Keratinocyte (primary cell): Measurements from ENCODE around the gene RGS9. TPM values are rescaled to one million over a fixed set of nuclear protein-coding genes. Genes with fewer than 3 reads are reported as not detected.

Source experiments
- DNase-seq: peaks from one replicate; pipeline ENCODE4 v3.0.0-alpha.2; 2011; ENCODE audit warnings: low read depth, missing footprints, low spot score
- FAIRE-seq: peaks from 2 replicates; lab custom pipeline; 2011; peaks lifted over from hg19 to GRCh38; lab: Jason Lieb, UNC
- H2AFZ ChIP-seq: 2 replicates; pipeline ENCODE4 v1.6.0; 2012; ENCODE audit warnings: low read length, control low read depth, inconsistent platforms; ENCODE audit not compliant: control insufficient read depth
- H3K27ac ChIP-seq: 2 replicates; pipeline ENCODE4 v1.5.1; 2011; ENCODE audit warnings: low read length; ENCODE audit not compliant: control insufficient read depth, insufficient read depth
- H3K27me3 ChIP-seq: 3 replicates; pipeline ENCODE4 v1.6.0; 2011; ENCODE audit warnings: low read length; ENCODE audit not compliant: control insufficient read depth, insufficient read depth; ENCODE audit errors: extremely low read depth
- H3K36me3 ChIP-seq, 2 experiments: 2 replicates in 1 of 2; 3 replicates in 1 of 2; pipeline ENCODE4 v1.5.1; 2011; ENCODE audit warnings: low read length in 2 of 2, mild to moderate bottlenecking in 1 of 2; ENCODE audit not compliant: control insufficient read depth in 2 of 2, insufficient read depth in 2 of 2; ENCODE audit errors: extremely low read depth in 1 of 2
- H3K4me1 ChIP-seq: 3 replicates; pipeline ENCODE4 v1.5.1; 2011; ENCODE audit warnings: low read length; ENCODE audit not compliant: control insufficient read depth, insufficient read depth; ENCODE audit errors: extremely low read depth
- H3K4me2 ChIP-seq: 3 replicates; pipeline ENCODE4 v1.6.0; 2011; ENCODE audit warnings: low read depth, low read length; ENCODE audit not compliant: control insufficient read depth, insufficient read depth; ENCODE audit errors: extremely low read depth
- H3K4me3 ChIP-seq, 3 experiments: fragments of 200-600 bp in 1 of 3; sonication (generic) in 1 of 3; 2 replicates in 2 of 3; 3 replicates in 1 of 3; pipeline ENCODE4 v1.5.1; 2011 to 2016; ENCODE audit warnings: low read length in 3 of 3, mild to moderate bottlenecking in 3 of 3, control low read depth in 2 of 3, inconsistent platforms in 1 of 3, low read depth in 1 of 3, mixed read lengths in 1 of 3, mixed run types in 1 of 3, moderate library complexity in 1 of 3; ENCODE audit not compliant: control insufficient read depth in 2 of 3, insufficient read depth in 2 of 3; ENCODE audit errors: extremely low read depth in 1 of 3
- H3K79me2 ChIP-seq: 2 replicates; pipeline ENCODE4 v1.6.0; 2012; ENCODE audit warnings: low read length; ENCODE audit not compliant: control insufficient read depth, insufficient read depth
- H3K9ac ChIP-seq: 3 replicates; pipeline ENCODE4 v1.6.0; 2011; ENCODE audit warnings: low read length; ENCODE audit not compliant: control insufficient read depth, insufficient read depth; ENCODE audit errors: extremely low read depth
- H3K9me1 ChIP-seq: 3 replicates; pipeline ENCODE4 v1.6.0; 2011; ENCODE audit warnings: low read length; ENCODE audit not compliant: control insufficient read depth, insufficient read depth; ENCODE audit errors: extremely low read depth
- H3K9me3 ChIP-seq: 2 replicates; pipeline ENCODE4 v1.5.1; 2012; ENCODE audit warnings: low read depth, low read length; ENCODE audit not compliant: control insufficient read depth
- H4K20me1 ChIP-seq: 3 replicates; pipeline ENCODE4 v1.6.0; 2011; ENCODE audit warnings: low read length; ENCODE audit not compliant: control insufficient read depth, insufficient read depth; ENCODE audit errors: extremely low read depth
- EZH2 ChIP-seq: IDR thresholded peaks from one replicate; pipeline ENCODE4 v1.6.1; 2012; ENCODE audit warnings: inconsistent platforms, mild to moderate bottlenecking, low read length, moderate library complexity
- dilution Hi-C: fragments of 300-500 bp; cut with MboI; formaldehyde crosslinking; loops from one replicate; pipeline ENCODE4 v1.7.0; 2020; ENCODE audit warnings: low sequenced_read_pairs; ENCODE audit not compliant: extremely low pct_ligation_motif_present
- polyA plus RNA-seq, 5 experiments: library from polyadenylated mRNA; depleted of rRNA in 3 of 5; stranded (reverse) in 3 of 5; stranded (forward) in 1 of 5; unstranded in 1 of 5; fragments of >200 nt; gene quantifications; 1 replicate in 1 of 5; 2 replicates in 3 of 5; 3 replicates in 1 of 5; pipeline versions ENCODE4 v1.2.1 to v1.2.3, GENCODE V29; 2011 to 2012; ENCODE audit warnings: missing spikeins in 2 of 5, low read depth in 1 of 5, low replicate concordance in 1 of 5
- TF ChIP-seq, protein P1 (sequence below), 3 experiments: IDR thresholded peaks in 1 of 3; conservative IDR thresholded peaks in 1 of 3; optimal IDR thresholded peaks in 1 of 3; 2 replicates in 2 of 3; 3 replicates in 1 of 3; pipeline versions ENCODE3 to v1.5.1; 2011; ENCODE audit warnings: low read length in 3 of 3, mild to moderate bottlenecking in 3 of 3, moderate library complexity in 2 of 3, control low read depth in 1 of 3, inconsistent platforms in 1 of 3; ENCODE audit not compliant: insufficient read depth in 2 of 3; ENCODE audit errors: extremely low read depth in 1 of 3

Gene RGS9
- polyA plus RNA-seq, 1 donor (not counting 4 experiments of a cell fraction or from before 2014, with no cell fraction given): 4.8 TPM

- H3K36me3 ChIP-seq: no peaks in the 10 kb centered on the region
- no peak overlapping the region for H3K27ac ChIP-seq
- dilution Hi-C loops: no loop called here
- H3K4me3 ChIP-seq: no peak overlapping the region
- H4K20me1 ChIP-seq: no peaks in the 10 kb centered on the region
- peaks cover 11% of the 10 kb centered on the region for H3K27me3 ChIP-seq
- FAIRE-seq (no peak), DNase-seq (no peak)
- H3K79me2 ChIP-seq: no peaks in the 10 kb centered on the region
- H3K9me3 ChIP-seq: no peaks in the 10 kb centered on the region
- H2AFZ ChIP-seq: no peak overlapping the region
- H3K9ac ChIP-seq: no peak overlapping the region
- TF ChIP-seq, protein P1, sequence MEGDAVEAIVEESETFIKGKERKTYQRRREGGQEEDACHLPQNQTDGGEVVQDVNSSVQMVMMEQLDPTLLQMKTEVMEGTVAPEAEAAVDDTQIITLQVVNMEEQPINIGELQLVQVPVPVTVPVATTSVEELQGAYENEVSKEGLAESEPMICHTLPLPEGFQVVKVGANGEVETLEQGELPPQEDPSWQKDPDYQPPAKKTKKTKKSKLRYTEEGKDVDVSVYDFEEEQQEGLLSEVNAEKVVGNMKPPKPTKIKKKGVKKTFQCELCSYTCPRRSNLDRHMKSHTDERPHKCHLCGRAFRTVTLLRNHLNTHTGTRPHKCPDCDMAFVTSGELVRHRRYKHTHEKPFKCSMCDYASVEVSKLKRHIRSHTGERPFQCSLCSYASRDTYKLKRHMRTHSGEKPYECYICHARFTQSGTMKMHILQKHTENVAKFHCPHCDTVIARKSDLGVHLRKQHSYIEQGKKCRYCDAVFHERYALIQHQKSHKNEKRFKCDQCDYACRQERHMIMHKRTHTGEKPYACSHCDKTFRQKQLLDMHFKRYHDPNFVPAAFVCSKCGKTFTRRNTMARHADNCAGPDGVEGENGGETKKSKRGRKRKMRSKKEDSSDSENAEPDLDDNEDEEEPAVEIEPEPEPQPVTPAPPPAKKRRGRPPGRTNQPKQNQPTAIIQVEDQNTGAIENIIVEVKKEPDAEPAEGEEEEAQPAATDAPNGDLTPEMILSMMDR (optimal IDR thresholded peaks at IDR 0.05 in 1 of 3, IDR thresholded peaks at IDR 0.05 in 1 of 3, conservative IDR thresholded peaks at IDR 0.05 in 1 of 3; ENCODE audit: extremely low read depth in 1 of 3, insufficient read depth in 2 of 3, low read length in 3 of 3): no peak
- TF ChIP-seq EZH2: no peak
- H3K4me1 ChIP-seq: peaks cover 5% of the 10 kb centered on the region
- no peak overlapping the region for H3K4me2 ChIP-seq
- no peaks in the 10 kb centered on the region for H3K9me1 ChIP-seq
These were observed 3.1 kb upstream of the RGS9 start for GRCh38 chr17:65134035-65134434.

- no peak overlapping the region for H3K4me3 ChIP-seq
- H3K9ac ChIP-seq: no peak overlapping the region
- no peak overlapping the region for H3K4me2 ChIP-seq
- H3K27ac ChIP-seq: no peak overlapping the region
- peaks cover 5% of the 10 kb centered on the region for H3K4me1 ChIP-seq
- H4K20me1 ChIP-seq: no peaks in the 10 kb centered on the region
- H3K27me3 ChIP-seq: peaks cover 24% of the 10 kb centered on the region
- H3K9me3 ChIP-seq: no peaks in the 10 kb centered on the region
- no peaks in the 10 kb centered on the region for H3K36me3 ChIP-seq
- no peaks in the 10 kb centered on the region for H3K79me2 ChIP-seq
- no peak for DNase-seq
- no peak overlapping the region for H2AFZ ChIP-seq
- H3K9me1 ChIP-seq: no peaks in the 10 kb centered on the region
- dilution Hi-C loops: no loop called here
- no peak for FAIRE-seq
- no peak for TF ChIP-seq EZH2
- TF ChIP-seq, protein P1 (optimal IDR thresholded peaks at IDR 0.05 in 1 of 3, IDR thresholded peaks at IDR 0.05 in 1 of 3, conservative IDR thresholded peaks at IDR 0.05 in 1 of 3; ENCODE audit: extremely low read depth in 1 of 3, insufficient read depth in 2 of 3, low read length in 3 of 3): no peak
These were observed 2.1 kb downstream of the RGS9 start for GRCh38 chr17:65139101-65139764.
